NT2/D1 (cell line): Measurements from ENCODE around the gene RAB37.

Experiments
- YY1 ChIP-seq: IDR thresholded peaks from 2 replicates; pipeline ENCODE4 v1.6.1; 2011; ENCODE audit not compliant: insufficient read length, insufficient read depth
- ZNF274 ChIP-seq: IDR thresholded peaks from 2 replicates; pipeline ENCODE4 v1.6.1; 2011; ENCODE audit warnings: mild to moderate bottlenecking, low read depth, low read length

- no peak for TF ChIP-seq YY1
- TF ChIP-seq ZNF274 = no peak
Measured at GRCh38 chr17:74759243-74759801, 22.3 kb downstream of the RAB37 start.
